Neural cell (in vitro differentiated cells): Measurements from ENCODE around the gene PDE1C. TPM values are rescaled to one million over a fixed set of nuclear protein-coding genes. Genes with fewer than 3 reads are reported as not detected.

Source experiments
- H2AFZ ChIP-seq: fragments of 200-600, 300-800 bp; sonication (generic), shearing (Covaris generic); 2 replicates; pipeline ENCODE4 v1.6.0; 2014; ENCODE audit warnings: low read depth, mild to moderate bottlenecking, antibody characterized with exemption, low read length, moderate library complexity
- H3F3A ChIP-seq: fragments of 200-600 bp; shearing (Covaris generic); 2 replicates; pipeline ENCODE4 v1.6.1; 2016; ENCODE audit warnings: mild to moderate bottlenecking, moderate library complexity, mixed read lengths, antibody characterized with exemption, low read length; ENCODE audit not compliant: insufficient read depth, poor library complexity, severe bottlenecking
- H3K27ac ChIP-seq: fragments of 200-600, 300-800 bp; sonication (generic), shearing (Covaris generic); 2 replicates; pipeline ENCODE4 v1.5.1; 2014; ENCODE audit warnings: mild to moderate bottlenecking, low read length, moderate library complexity
- H3K27me3 ChIP-seq: fragments of 300-800, 200-600 bp; sonication (generic), shearing (Covaris generic); 2 replicates; pipeline ENCODE4 v1.6.0; 2014; ENCODE audit warnings: mild to moderate bottlenecking, low read depth, low read length, moderate library complexity; ENCODE audit not compliant: insufficient read depth
- H3K36me3 ChIP-seq: fragments of 300-800, 200-600 bp; sonication (generic), shearing (Covaris generic); 2 replicates; pipeline ENCODE4 v1.5.1; 2014; ENCODE audit warnings: mild to moderate bottlenecking, antibody characterized with exemption, low read length, moderate library complexity; ENCODE audit not compliant: insufficient read depth
- H3K4me2 ChIP-seq: fragments of 300-800, 200-600 bp; sonication (generic), shearing (Covaris generic); 2 replicates; pipeline ENCODE4 v1.6.0; 2014; ENCODE audit warnings: mild to moderate bottlenecking, low read length
- H3K4me3 ChIP-seq: fragments of 300-800, 200-600 bp; sonication (generic), shearing (Covaris generic); 2 replicates; pipeline ENCODE4 v1.5.1; 2014; ENCODE audit warnings: mild to moderate bottlenecking, low read length, moderate library complexity
- H3K79me2 ChIP-seq: fragments of 200-600 bp; shearing (Covaris generic); replicated peaks from 2 replicates; pipeline ENCODE4 v1.6.0; 2014; ENCODE audit warnings: mild to moderate bottlenecking, low read length, moderate library complexity; ENCODE audit not compliant: insufficient read depth
- H3K9ac ChIP-seq: fragments of 300-800, 200-600 bp; sonication (generic), shearing (Covaris generic); 2 replicates; pipeline ENCODE4 v1.6.1; 2016; ENCODE audit warnings: mild to moderate bottlenecking, low read length, mixed read lengths
- H3K9me2 ChIP-seq: fragments of 200-600 bp; shearing (Covaris generic); 2 replicates; pipeline ENCODE4 v1.6.1; 2016; ENCODE audit warnings: mild to moderate bottlenecking, low read length, mixed read lengths; ENCODE audit not compliant: insufficient read depth
- H3K9me3 ChIP-seq: fragments of 200-600, 300-800 bp; sonication (generic), shearing (Covaris generic); 2 replicates; pipeline ENCODE4 v1.6.1; 2016; ENCODE audit warnings: mild to moderate bottlenecking, mixed run types, low read length, moderate library complexity, mixed read lengths
- H4K20me1 ChIP-seq: fragments of 200-600 bp; shearing (Covaris generic); 2 replicates; pipeline ENCODE4 v1.6.1; 2016; ENCODE audit warnings: mild to moderate bottlenecking, mixed run types; ENCODE audit not compliant: insufficient read depth
- CTCF ChIP-seq: fragments of 450-650 bp; IDR thresholded peaks from 2 replicates; pipeline ENCODE4 v1.5.1; 2014; ENCODE audit warnings: antibody characterized with exemption, mild to moderate bottlenecking, moderate library complexity; ENCODE audit not compliant: poor library complexity, severe bottlenecking
- EP300 ChIP-seq: fragments of 450-650 bp; conservative IDR thresholded peaks from 2 replicates; pipeline ENCODE4 v1.6.1; 2014; ENCODE audit warnings: antibody characterized with exemption, mild to moderate bottlenecking, moderate library complexity; ENCODE audit not compliant: poor library complexity, severe bottlenecking
- EZH2 ChIP-seq: fragments of 200-600, 300-800 bp; shearing (Covaris generic), sonication (generic); IDR thresholded peaks from 2 replicates; pipeline ENCODE4 v1.6.1; 2014; ENCODE audit warnings: antibody characterized with exemption, low read length, borderline replicate concordance, mild to moderate bottlenecking; ENCODE audit not compliant: insufficient read depth, poor library complexity, severe bottlenecking
- MXI1 ChIP-seq: fragments of 450-650 bp; conservative IDR thresholded peaks from 2 replicates; pipeline ENCODE4 v1.6.1; 2014; ENCODE audit warnings: antibody characterized with exemption, mild to moderate bottlenecking; ENCODE audit not compliant: poor library complexity, severe bottlenecking
- POLR2AphosphoS5 ChIP-seq: IDR thresholded peaks from 2 replicates; pipeline ENCODE4 v1.6.1; 2012
- RAD21 ChIP-seq: fragments of 450-650 bp; conservative IDR thresholded peaks from 2 replicates; pipeline ENCODE4 v1.6.1; 2014; ENCODE audit warnings: antibody characterized with exemption, mild to moderate bottlenecking, moderate library complexity
- SMC3 ChIP-seq: fragments of 450-650 bp; conservative IDR thresholded peaks from 2 replicates; pipeline ENCODE4 v1.6.1; 2014; ENCODE audit warnings: antibody characterized with exemption, mild to moderate bottlenecking, moderate library complexity; ENCODE audit not compliant: poor library complexity
- TAF1 ChIP-seq: IDR thresholded peaks from 2 replicates; pipeline ENCODE4 v1.6.1; 2012; ENCODE audit warnings: low read depth
- polyA plus RNA-seq: library from polyadenylated mRNA; depleted of rRNA; stranded (reverse); fragments of >200 nt; gene quantifications from 2 replicates; pipeline ENCODE4 v1.2.3, GENCODE V29; 2014
- TF ChIP-seq, protein P1 (sequence below): IDR thresholded peaks from 2 replicates; pipeline ENCODE4 v1.6.1; 2012; ENCODE audit warnings: borderline replicate concordance

PDE1C gene
- polyA plus RNA-seq, 1 donor from 2014 or later, result 6.6 TPM

DNA sequence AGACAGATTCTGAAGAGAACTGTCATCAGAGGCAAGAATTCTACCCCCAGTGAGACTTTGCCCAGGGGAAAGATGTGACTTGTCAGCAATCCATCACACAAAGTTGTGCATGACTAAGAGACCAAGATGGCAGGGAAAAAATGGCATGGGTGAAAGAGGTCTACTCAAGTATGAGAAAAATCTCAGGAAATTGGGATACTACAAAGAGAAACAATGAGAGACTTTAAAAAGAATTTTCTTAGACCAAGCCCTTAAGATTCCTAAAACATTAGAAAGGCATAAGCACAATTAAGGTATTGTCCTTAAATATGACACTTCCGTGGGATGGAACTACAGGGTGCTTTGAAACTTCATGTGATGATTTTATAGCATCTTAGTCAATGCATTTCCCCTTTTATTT is 45.6 kb upstream of the PDE1C start:
- no peaks in the 10 kb centered on the region for H3K9me2 ChIP-seq
- H3K27ac ChIP-seq, result no peak overlapping the region
- H3K4me3 ChIP-seq, result no peak overlapping the region
- H3F3A ChIP-seq, result no peaks in the 10 kb centered on the region
- H3K9ac ChIP-seq, result no peak overlapping the region
- no peaks in the 10 kb centered on the region for H3K27me3 ChIP-seq
- no peak overlapping the region for H3K4me2 ChIP-seq
- peaks cover 8% of the 10 kb centered on the region for H3K9me3 ChIP-seq
- H2AFZ ChIP-seq, result no peak overlapping the region
- TF ChIP-seq CTCF, result no peak
- TF ChIP-seq, protein P1, sequence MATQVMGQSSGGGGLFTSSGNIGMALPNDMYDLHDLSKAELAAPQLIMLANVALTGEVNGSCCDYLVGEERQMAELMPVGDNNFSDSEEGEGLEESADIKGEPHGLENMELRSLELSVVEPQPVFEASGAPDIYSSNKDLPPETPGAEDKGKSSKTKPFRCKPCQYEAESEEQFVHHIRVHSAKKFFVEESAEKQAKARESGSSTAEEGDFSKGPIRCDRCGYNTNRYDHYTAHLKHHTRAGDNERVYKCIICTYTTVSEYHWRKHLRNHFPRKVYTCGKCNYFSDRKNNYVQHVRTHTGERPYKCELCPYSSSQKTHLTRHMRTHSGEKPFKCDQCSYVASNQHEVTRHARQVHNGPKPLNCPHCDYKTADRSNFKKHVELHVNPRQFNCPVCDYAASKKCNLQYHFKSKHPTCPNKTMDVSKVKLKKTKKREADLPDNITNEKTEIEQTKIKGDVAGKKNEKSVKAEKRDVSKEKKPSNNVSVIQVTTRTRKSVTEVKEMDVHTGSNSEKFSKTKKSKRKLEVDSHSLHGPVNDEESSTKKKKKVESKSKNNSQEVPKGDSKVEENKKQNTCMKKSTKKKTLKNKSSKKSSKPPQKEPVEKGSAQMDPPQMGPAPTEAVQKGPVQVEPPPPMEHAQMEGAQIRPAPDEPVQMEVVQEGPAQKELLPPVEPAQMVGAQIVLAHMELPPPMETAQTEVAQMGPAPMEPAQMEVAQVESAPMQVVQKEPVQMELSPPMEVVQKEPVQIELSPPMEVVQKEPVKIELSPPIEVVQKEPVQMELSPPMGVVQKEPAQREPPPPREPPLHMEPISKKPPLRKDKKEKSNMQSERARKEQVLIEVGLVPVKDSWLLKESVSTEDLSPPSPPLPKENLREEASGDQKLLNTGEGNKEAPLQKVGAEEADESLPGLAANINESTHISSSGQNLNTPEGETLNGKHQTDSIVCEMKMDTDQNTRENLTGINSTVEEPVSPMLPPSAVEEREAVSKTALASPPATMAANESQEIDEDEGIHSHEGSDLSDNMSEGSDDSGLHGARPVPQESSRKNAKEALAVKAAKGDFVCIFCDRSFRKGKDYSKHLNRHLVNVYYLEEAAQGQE, result no peak
- TF ChIP-seq RAD21, result no peak
- no peaks in the 10 kb centered on the region for H3K79me2 ChIP-seq
- H4K20me1 ChIP-seq, result no peaks in the 10 kb centered on the region
- no peaks in the 10 kb centered on the region for H3K36me3 ChIP-seq

GRCh38 chr7:32108651-32109050 is 38.4 kb upstream of the PDE1C start:
- peaks cover 6% of the 10 kb centered on the region for H3K9me3 ChIP-seq
- no peak for TF ChIP-seq POLR2AphosphoS5
- no peak for TF ChIP-seq MXI1
- TF ChIP-seq RAD21, result no peak
- TF ChIP-seq EP300, result no peak
- no peak for TF ChIP-seq CTCF
- TF ChIP-seq, protein P1, result no peak
- TF ChIP-seq SMC3, result no peak
- no peak for TF ChIP-seq TAF1
- no peak for TF ChIP-seq EZH2
- H3K27me3 ChIP-seq, result no peaks in the 10 kb centered on the region
- no peaks in the 10 kb centered on the region for H3K79me2 ChIP-seq
- no peak overlapping the region for H3K4me3 ChIP-seq
- H3K4me2 ChIP-seq, result no peak overlapping the region
- no peaks in the 10 kb centered on the region for H3K36me3 ChIP-seq
- no peak overlapping the region for H3K27ac ChIP-seq
- no peaks in the 10 kb centered on the region for H3K9me2 ChIP-seq
- no peaks in the 10 kb centered on the region for H3F3A ChIP-seq
- no peaks in the 10 kb centered on the region for H4K20me1 ChIP-seq
- H3K9ac ChIP-seq, result no peak overlapping the region
- H2AFZ ChIP-seq, result no peak overlapping the region
